Osteocyte (in vitro differentiated cells): Measurements from ENCODE around the gene DCXR. TPM values are rescaled to one million over a fixed set of nuclear protein-coding genes. Genes with fewer than 3 reads are reported as not detected.

Source experiments
- DNase-seq: peaks from one replicate; pipeline ENCODE4 v3.0.0; 2021; ENCODE audit warnings: mixed read lengths; ENCODE audit not compliant: unreplicated experiment; ENCODE audit errors: extremely low spot score
- H3K27ac Mint-ChIP-seq: one replicate; pipeline ENCODE4 v1.8.0; 2021; ENCODE audit warnings: mild to moderate bottlenecking, mixed read lengths; ENCODE audit not compliant: unreplicated experiment
- H3K27me3 Mint-ChIP-seq: one replicate; pipeline ENCODE4 v1.8.0; 2021; ENCODE audit warnings: mixed read lengths; ENCODE audit not compliant: unreplicated experiment
- H3K36me3 Mint-ChIP-seq: one replicate; pipeline ENCODE4 v1.8.0; 2021; ENCODE audit warnings: mixed read lengths; ENCODE audit not compliant: unreplicated experiment
- H3K4me1 Mint-ChIP-seq: one replicate; pipeline ENCODE4 v1.8.0; 2021; ENCODE audit warnings: mixed read lengths; ENCODE audit not compliant: unreplicated experiment
- H3K4me3 Mint-ChIP-seq: one replicate; pipeline ENCODE4 v1.8.0; 2021; ENCODE audit warnings: mild to moderate bottlenecking, moderate library complexity, mixed read lengths; ENCODE audit not compliant: unreplicated experiment
- H3K9me3 Mint-ChIP-seq: one replicate; pipeline ENCODE4 v1.8.0; 2021; ENCODE audit warnings: mixed read lengths; ENCODE audit not compliant: unreplicated experiment
- total RNA-seq: library from RNA; stranded (reverse); gene quantifications from 2 replicates; pipeline ENCODE4 v1.2.1, GENCODE V29; 2021
- TF ChIP-seq, protein P1 (sequence below): fragments of 200-600 bp; sonication (generic); IDR thresholded peaks from 2 replicates; pipeline ENCODE4 v1.5.0; 2021; ENCODE audit warnings: antibody characterized with exemption, mild to moderate bottlenecking, moderate library complexity

DCXR gene
- total RNA-seq, 1 donor from 2014 or later = 69.0 TPM

DNA sequence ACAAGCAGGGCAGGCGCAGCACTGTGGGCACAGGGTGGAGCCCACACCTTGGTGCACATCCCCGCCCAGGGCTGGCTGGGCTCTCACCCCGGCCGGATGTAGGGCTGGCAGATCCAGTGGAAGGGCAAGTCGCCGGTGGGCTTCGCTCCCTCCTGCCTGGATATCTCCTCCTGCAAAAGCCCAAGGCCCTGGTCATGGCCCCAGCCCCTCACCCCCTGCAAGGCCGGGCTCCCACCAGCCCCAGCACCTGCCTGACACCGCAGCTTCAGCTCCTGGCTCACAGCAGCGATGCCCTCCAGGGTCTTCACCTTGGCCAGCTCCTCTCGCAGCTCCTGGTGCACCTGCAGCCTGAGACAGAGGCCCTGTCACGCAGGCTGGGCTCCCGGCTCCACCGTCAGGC, 23.1 kb upstream of the DCXR start:
- TF ChIP-seq, protein P1, sequence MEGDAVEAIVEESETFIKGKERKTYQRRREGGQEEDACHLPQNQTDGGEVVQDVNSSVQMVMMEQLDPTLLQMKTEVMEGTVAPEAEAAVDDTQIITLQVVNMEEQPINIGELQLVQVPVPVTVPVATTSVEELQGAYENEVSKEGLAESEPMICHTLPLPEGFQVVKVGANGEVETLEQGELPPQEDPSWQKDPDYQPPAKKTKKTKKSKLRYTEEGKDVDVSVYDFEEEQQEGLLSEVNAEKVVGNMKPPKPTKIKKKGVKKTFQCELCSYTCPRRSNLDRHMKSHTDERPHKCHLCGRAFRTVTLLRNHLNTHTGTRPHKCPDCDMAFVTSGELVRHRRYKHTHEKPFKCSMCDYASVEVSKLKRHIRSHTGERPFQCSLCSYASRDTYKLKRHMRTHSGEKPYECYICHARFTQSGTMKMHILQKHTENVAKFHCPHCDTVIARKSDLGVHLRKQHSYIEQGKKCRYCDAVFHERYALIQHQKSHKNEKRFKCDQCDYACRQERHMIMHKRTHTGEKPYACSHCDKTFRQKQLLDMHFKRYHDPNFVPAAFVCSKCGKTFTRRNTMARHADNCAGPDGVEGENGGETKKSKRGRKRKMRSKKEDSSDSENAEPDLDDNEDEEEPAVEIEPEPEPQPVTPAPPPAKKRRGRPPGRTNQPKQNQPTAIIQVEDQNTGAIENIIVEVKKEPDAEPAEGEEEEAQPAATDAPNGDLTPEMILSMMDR = no peak
- Mint-ChIP-seq H3K36me3 (peaks cover 10% of the 10 kb centered on the region), H3K4me1 (peaks cover 7% of the 10 kb centered on the region), H3K27me3 (no peaks in the 10 kb centered on the region), H3K27ac (no peak overlapping the region), H3K9me3 (no peaks in the 10 kb centered on the region), H3K4me3 (no peak overlapping the region)
- no peak for DNase-seq

DNA sequence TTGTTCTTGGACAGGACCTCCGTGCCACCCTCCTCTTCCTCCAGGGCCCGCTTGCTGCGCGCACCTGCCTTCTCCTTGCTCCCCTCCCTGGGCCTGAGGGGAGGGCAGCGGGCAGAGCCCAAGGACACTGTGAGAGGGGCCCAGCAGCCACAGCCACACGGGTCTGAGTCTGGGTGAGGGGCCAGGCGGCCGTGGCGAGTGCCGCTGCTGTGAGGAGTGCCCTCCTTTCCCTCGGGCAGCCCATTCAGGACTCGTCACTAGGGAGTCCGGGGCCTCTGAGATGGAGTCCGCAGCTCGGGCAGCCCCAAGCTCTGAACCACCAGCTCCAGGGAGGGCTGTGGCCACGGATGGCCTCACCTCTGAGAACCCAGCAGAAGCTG, 22.5 kb upstream of the DCXR start:
- H3K27me3 Mint-ChIP-seq = no peaks in the 10 kb centered on the region
- no peaks in the 10 kb centered on the region for H3K9me3 Mint-ChIP-seq
- TF ChIP-seq, protein P1 = no peak
- H3K4me1 Mint-ChIP-seq = peaks cover 7% of the 10 kb centered on the region
- H3K27ac Mint-ChIP-seq = no peak overlapping the region
- H3K4me3 Mint-ChIP-seq = no peak overlapping the region
- no peak for DNase-seq
- H3K36me3 Mint-ChIP-seq = peaks cover 11% of the 10 kb centered on the region

DNA sequence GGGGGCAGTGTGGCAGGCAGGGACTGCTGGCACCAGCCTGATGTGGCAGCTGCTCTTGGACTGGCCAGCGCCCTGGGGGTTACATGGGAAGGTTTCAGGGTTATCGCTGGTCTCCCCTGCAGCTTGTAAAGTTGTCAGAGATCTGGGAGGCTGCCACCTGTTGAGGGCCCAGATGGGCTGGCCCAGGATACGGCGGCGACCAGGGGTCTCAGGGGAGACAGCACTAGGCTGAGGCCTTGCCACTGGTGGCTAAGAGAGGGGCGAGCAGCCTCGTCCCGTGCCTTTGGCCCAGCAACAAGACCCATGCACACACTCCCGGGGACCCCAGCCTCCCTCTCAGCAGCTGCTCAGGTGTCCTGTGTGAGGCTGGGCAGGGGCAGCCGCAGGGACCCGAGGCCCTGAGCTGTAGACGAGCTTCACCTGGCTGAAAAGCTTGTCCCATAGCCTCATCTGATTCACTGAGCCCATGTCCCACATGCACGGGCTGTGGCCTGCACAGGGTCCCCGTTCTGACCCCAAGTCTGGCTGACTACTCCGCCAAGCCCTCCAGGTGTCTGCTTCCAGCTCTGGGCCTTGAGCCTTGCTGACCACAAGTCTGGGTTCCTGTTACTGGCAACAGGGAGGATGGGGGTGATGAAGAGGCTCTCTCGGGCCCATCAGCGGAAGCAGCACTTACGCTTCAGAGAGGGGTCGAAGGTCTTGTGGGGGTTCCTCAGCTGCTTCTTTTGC, 21.9 kb upstream of the DCXR start:
- no peak overlapping the region for H3K4me3 Mint-ChIP-seq
- peaks cover 5% of the 10 kb centered on the region for H3K4me1 Mint-ChIP-seq
- no peaks in the 10 kb centered on the region for H3K9me3 Mint-ChIP-seq
- no peaks in the 10 kb centered on the region for H3K27me3 Mint-ChIP-seq
- peaks cover 14% of the 10 kb centered on the region for H3K36me3 Mint-ChIP-seq
- DNase-seq = no peak
- H3K27ac Mint-ChIP-seq = no peak overlapping the region
- TF ChIP-seq, protein P1 = no peak

DNA sequence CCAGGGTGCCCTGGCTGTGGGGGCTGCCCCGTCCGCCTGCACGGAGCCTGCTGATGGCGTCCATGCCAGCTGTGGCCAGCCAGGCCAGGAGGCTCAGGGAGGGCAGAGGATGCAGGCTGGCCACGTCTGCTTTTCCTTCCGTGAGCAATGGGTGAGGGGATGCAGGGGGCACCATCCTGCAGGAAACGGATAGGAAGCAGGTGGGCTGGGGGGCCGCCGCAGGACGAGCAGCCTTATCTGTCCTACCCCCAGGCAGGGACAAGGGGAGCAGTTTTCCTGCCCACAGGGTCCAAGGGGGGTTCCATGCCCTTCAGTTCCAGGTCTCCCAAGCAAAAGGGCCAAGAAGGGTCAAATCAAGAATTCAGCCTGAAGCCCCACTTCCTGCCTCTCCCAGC, 21.4 kb upstream of the DCXR start:
- DNase-seq = no peak
- H3K4me1 Mint-ChIP-seq = no peaks in the 10 kb centered on the region
- no peaks in the 10 kb centered on the region for H3K27me3 Mint-ChIP-seq
- TF ChIP-seq, protein P1 = no peak
- H3K27ac Mint-ChIP-seq = no peak overlapping the region
- no peak overlapping the region for H3K4me3 Mint-ChIP-seq
- H3K9me3 Mint-ChIP-seq = no peaks in the 10 kb centered on the region
- H3K36me3 Mint-ChIP-seq = peaks cover 14% of the 10 kb centered on the region

DNA sequence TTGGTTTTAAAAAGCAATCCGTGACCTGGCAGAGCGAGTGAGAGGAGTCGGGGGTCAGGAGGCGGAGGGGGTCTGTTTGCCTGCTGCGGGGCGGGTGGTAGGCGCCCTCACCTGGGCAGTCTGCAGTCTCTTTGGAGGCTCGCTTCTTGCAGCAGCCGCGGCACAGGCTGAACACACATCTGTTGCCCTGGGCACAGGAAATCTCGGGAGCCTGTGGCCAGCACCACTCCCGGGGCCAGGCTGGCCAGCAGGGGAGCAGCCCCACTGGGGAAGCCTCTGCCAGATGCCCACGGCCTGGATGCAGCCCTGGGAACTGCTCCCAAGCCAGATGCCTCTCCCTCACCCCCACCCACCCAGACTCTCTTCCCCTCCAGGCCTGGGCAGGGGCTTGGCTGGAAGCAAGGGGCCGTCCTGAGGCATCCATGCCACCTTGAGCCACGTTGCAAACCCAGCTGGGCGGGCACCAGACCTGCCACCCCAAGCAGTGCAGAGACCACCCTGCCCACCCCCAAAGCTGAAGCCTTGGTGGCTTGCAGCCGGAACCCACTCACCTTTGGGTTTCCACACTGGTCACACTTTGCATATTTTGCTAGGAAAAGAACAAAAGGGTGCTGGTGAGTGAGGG, 20.8 kb upstream of the DCXR start:
- H3K9me3 Mint-ChIP-seq = no peaks in the 10 kb centered on the region
- H3K27me3 Mint-ChIP-seq = no peaks in the 10 kb centered on the region
- peaks cover 2% of the 10 kb centered on the region for H3K4me1 Mint-ChIP-seq
- DNase-seq = no peak
- H3K4me3 Mint-ChIP-seq = no peak overlapping the region
- no peak overlapping the region for H3K27ac Mint-ChIP-seq
- TF ChIP-seq, protein P1 = no peak
- peaks cover 14% of the 10 kb centered on the region for H3K36me3 Mint-ChIP-seq
